Mesenchymal stem cell (in vitro differentiated cells and primary cell): ENCODE results near the gene PA2G4.

Source experiments
- DNase-seq: peaks from one replicate; pipeline ENCODE4 v3.0.0-alpha.2; 2013
- H2AFZ ChIP-seq: one replicate; pipeline ENCODE4 v1.6.1; 2013; ENCODE audit warnings: low read depth, mild to moderate bottlenecking, control low read depth, inconsistent platforms, low read length, moderate library complexity
- H2AK5ac ChIP-seq: 2 replicates; pipeline ENCODE4 v1.6.1; 2013; ENCODE audit warnings: low read length, moderate library complexity, mild to moderate bottlenecking, inconsistent platforms; ENCODE audit not compliant: severe bottlenecking
- H2BK120ac ChIP-seq: one replicate; pipeline ENCODE4 v1.6.1; 2013; ENCODE audit warnings: low read depth, mild to moderate bottlenecking, inconsistent platforms, low read length, moderate library complexity
- H2BK12ac ChIP-seq, 2 experiments: one replicate each; pipeline ENCODE4 v1.6.1; 2013; ENCODE audit warnings: inconsistent platforms in 2 of 2, low read length in 2 of 2, mild to moderate bottlenecking in 2 of 2, moderate library complexity in 2 of 2, control low read depth in 1 of 2
- H2BK15ac ChIP-seq: one replicate; pipeline ENCODE4 v1.6.1; 2013; ENCODE audit warnings: mild to moderate bottlenecking, low read depth, inconsistent platforms; ENCODE audit not compliant: poor library complexity, severe bottlenecking
- H2BK5ac ChIP-seq: 2 replicates; pipeline ENCODE4 v1.6.1; 2013; ENCODE audit warnings: low read depth, mild to moderate bottlenecking, low read length, control low read depth, inconsistent platforms; ENCODE audit not compliant: poor library complexity, severe bottlenecking
- H3K14ac ChIP-seq, 2 experiments: one replicate each; pipeline ENCODE4 v1.6.1; 2013; ENCODE audit warnings: inconsistent platforms in 2 of 2, low read length in 2 of 2, control low read depth in 1 of 2, mild to moderate bottlenecking in 1 of 2, moderate library complexity in 1 of 2
- H3K18ac ChIP-seq, 2 experiments: one replicate each; pipeline ENCODE4 v1.6.1; 2013; ENCODE audit warnings: inconsistent platforms in 2 of 2, low read length in 2 of 2, control low read depth in 1 of 2, low read depth in 1 of 2, mild to moderate bottlenecking in 1 of 2
- H3K23ac ChIP-seq, 2 experiments: one replicate each; pipeline ENCODE4 v1.6.1; 2013; ENCODE audit warnings: inconsistent platforms in 2 of 2, low read length in 2 of 2, mild to moderate bottlenecking in 2 of 2, moderate library complexity in 2 of 2, control low read depth in 1 of 2
- H3K27ac ChIP-seq: 2 replicates; pipeline ENCODE4 v1.5.1; 2013; ENCODE audit warnings: mild to moderate bottlenecking, moderate library complexity, low read length, control low read depth, inconsistent platforms; ENCODE audit not compliant: poor library complexity, severe bottlenecking
- H3K27me3 ChIP-seq, 2 experiments: 2 replicates each; pipeline versions ENCODE4 v1.6.1 to v1.7.0; 2013; ENCODE audit warnings: low read length in 2 of 2, mild to moderate bottlenecking in 2 of 2, moderate library complexity in 2 of 2, control low read depth in 1 of 2, inconsistent platforms in 1 of 2; ENCODE audit not compliant: control insufficient read depth in 1 of 2, insufficient read depth in 1 of 2
- H3K36me3 ChIP-seq, 2 experiments: 2 replicates each; pipeline versions ENCODE4 v1.6.1 to v1.7.0; 2013; ENCODE audit warnings: low read length in 2 of 2, control low read depth in 1 of 2, inconsistent platforms in 1 of 2, low read depth in 1 of 2, mild to moderate bottlenecking in 1 of 2; ENCODE audit not compliant: insufficient read depth in 2 of 2, control insufficient read depth in 1 of 2
- H3K4ac ChIP-seq, 2 experiments: one replicate each; pipeline ENCODE4 v1.6.1; 2013; ENCODE audit warnings: inconsistent platforms in 2 of 2, low read length in 2 of 2, mild to moderate bottlenecking in 2 of 2, moderate library complexity in 2 of 2, control low read depth in 1 of 2, low read depth in 1 of 2
- H3K4me1 ChIP-seq: 2 replicates; pipeline ENCODE4 v1.6.1; 2013; ENCODE audit warnings: low read depth, low read length, control low read depth; ENCODE audit not compliant: control insufficient read depth, insufficient read depth
- H3K4me2 ChIP-seq: 2 replicates; pipeline ENCODE4 v1.6.1; 2013; ENCODE audit warnings: low read length, mild to moderate bottlenecking, inconsistent platforms; ENCODE audit not compliant: poor library complexity, severe bottlenecking
- H3K4me3 ChIP-seq, 2 experiments: 2 replicates each; pipeline versions ENCODE4 v1.5.1 to v1.7.0; 2013; ENCODE audit warnings: low read length in 2 of 2, mild to moderate bottlenecking in 2 of 2, control low read depth in 1 of 2, low read depth in 1 of 2; ENCODE audit not compliant: insufficient read depth in 1 of 2
- H3K79me1 ChIP-seq: replicated peaks from 2 replicates; pipeline ENCODE4 v1.6.1; 2013; ENCODE audit warnings: mild to moderate bottlenecking, control low read depth, low read length, inconsistent platforms; ENCODE audit not compliant: poor library complexity, severe bottlenecking
- H3K9ac ChIP-seq: 2 replicates; pipeline ENCODE4 v1.7.0; 2013; ENCODE audit warnings: mild to moderate bottlenecking, low read length, moderate library complexity
- H3K9me3 ChIP-seq: 2 replicates; pipeline ENCODE4 v1.7.0; 2013; ENCODE audit warnings: mild to moderate bottlenecking, low read length; ENCODE audit not compliant: control insufficient read depth
- H4K8ac ChIP-seq: one replicate; pipeline ENCODE4 v1.6.1; 2013; ENCODE audit warnings: inconsistent platforms, mild to moderate bottlenecking, low read length, moderate library complexity
- H4K91ac ChIP-seq: one replicate; pipeline ENCODE4 v1.6.1; 2013; ENCODE audit warnings: mild to moderate bottlenecking, low read length, inconsistent platforms
- WGBS: methylation state at CpG from one replicate; pipeline ENCODE4 v1.1.7; 2013; ENCODE audit warnings: mixed read lengths; 5-methylcytosine and 5-hydroxymethylcytosine counted together

PA2G4 gene

DNA sequence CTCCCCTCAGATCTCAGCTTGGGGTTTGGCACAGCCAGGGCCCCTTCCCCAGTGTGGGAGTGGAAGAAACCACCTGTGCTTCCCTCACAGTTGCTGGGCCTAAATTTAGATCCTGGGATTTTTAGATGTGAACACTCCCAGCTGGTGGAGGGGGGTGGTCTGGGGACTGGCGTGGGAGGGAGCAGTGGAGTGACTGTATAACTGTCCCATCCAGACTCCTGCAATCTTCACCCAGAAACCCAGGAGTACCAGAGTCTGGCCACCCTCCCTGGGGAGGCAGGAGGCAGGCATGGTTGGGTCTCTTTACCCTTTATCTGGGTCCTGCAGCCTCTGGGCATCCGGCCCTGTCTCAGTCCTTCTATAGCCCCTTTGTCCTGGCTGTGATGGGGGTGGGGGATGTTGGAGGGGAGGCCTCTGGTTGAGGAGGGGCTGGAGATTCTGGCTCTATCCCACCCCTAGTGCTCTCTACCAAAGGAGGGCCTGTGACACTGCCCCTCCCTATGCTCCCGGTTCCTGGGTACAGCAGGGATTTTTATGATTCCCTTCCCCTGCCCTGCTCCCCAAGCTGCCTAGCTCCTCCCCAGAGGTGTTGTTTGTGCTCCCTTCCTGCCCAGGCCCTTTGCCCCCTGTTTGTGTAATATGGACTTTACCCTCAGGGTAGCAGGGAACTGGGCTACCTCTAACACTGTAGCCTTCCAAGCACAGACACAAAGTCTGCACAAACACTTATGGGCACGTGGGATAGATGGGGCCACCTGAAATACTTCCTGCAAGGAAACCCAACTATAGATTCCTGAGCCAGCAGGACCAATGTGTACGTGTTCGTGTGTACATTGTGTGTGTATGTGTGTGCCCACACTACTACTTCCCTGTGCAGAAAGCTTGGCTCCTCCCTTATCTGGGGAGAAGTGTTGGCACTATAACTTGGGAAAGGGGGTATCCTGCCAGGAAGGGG lies 22.7 kb upstream of the PA2G4 start:
- no peak overlapping the region for H3K4ac ChIP-seq
- H2AFZ ChIP-seq: no peak overlapping the region
- H3K4me3 ChIP-seq: no peak overlapping the region
- H3K9me3 ChIP-seq: no peaks in the 10 kb centered on the region
- H3K4me1 ChIP-seq: peaks cover 18% of the 10 kb centered on the region
- no peaks in the 10 kb centered on the region for H3K79me1 ChIP-seq
- H3K14ac ChIP-seq: no peak overlapping the region
- no peak overlapping the region for H2BK120ac ChIP-seq
- H3K27ac ChIP-seq: no peak overlapping the region
- H3K23ac ChIP-seq: no peak overlapping the region
- 79% methylated on average over 5 of the region's 6 CpGs for WGBS
- no peak overlapping the region for H2BK15ac ChIP-seq
- H3K27me3 ChIP-seq: peaks cover 29 to 37% of the 10 kb centered on the region in 2 experiments
- no peak overlapping the region for H3K18ac ChIP-seq
- H3K36me3 ChIP-seq: no peaks in the 10 kb centered on the region
- no peak overlapping the region for H2AK5ac ChIP-seq
- no peak overlapping the region for H3K9ac ChIP-seq
- H2BK12ac ChIP-seq: no peak overlapping the region
- no peak overlapping the region for H4K8ac ChIP-seq
- no peak overlapping the region for H4K91ac ChIP-seq
- no peak overlapping the region for H2BK5ac ChIP-seq
- H3K4me2 ChIP-seq: no peak overlapping the region
- no peak for DNase-seq

DNA sequence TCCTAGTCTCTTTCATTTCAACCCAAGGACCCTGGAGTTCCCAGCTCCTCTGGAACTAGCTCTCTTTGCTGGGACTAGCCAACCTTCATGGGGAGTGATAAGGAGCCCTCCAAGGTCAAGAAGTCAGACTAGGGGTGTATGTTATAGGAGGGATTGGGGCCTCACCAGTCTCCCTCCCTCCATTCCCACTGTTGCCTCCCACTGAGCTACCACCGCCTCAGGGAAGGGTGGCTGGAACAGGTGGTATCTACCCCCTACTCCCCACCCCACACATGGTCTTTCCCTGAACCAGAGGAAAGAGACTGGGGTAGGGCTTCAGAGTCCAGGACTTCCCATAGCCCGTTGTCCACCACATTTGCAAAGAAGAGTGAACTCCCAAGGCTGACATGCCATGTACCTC lies 22.0 kb upstream of the PA2G4 start:
- no peak overlapping the region for H3K4me3 ChIP-seq
- no peak overlapping the region for H3K27ac ChIP-seq
- H2AK5ac ChIP-seq: no peak overlapping the region
- 100% methylated on average over 1 of the region's 2 CpGs for WGBS
- H2BK12ac ChIP-seq: no peak overlapping the region
- no peaks in the 10 kb centered on the region for H3K36me3 ChIP-seq
- no peak overlapping the region for H3K14ac ChIP-seq
- H4K8ac ChIP-seq: no peak overlapping the region
- no peaks in the 10 kb centered on the region for H3K79me1 ChIP-seq
- no peak overlapping the region for H3K9ac ChIP-seq
- no peak overlapping the region for H4K91ac ChIP-seq
- H3K9me3 ChIP-seq: no peaks in the 10 kb centered on the region
- H3K18ac ChIP-seq: no peak overlapping the region
- no peak overlapping the region for H3K4ac ChIP-seq
- no peak overlapping the region for H3K4me2 ChIP-seq
- H3K4me1 ChIP-seq: peaks cover 18% of the 10 kb centered on the region
- peaks cover 29 to 37% of the 10 kb centered on the region in 2 experiments for H3K27me3 ChIP-seq
- H2BK15ac ChIP-seq: no peak overlapping the region
- no peak overlapping the region for H2BK120ac ChIP-seq
- H2BK5ac ChIP-seq: no peak overlapping the region
- no peak overlapping the region for H3K23ac ChIP-seq
- no peak overlapping the region for H2AFZ ChIP-seq
- no peak for DNase-seq

DNA sequence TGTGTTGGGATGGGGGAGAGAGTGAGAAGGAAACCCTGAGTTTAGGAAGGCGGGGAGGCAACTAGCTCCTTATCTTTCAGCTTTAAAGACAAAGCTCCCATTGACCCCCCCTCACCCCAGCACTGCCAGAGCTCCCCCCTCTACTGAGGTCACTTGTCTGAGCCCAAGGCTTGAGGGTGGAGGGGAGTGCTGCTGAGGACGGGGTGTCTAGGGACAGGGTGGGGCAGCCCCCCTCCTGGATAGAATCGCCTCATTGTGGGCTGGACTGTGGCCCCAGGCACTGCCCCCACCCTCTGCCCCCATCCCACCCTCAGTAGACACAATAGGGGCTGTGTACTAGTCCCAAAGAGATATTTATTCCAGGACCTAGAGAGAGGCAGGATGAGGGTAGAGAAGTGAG lies 21.4 kb upstream of the PA2G4 start:
- no peak overlapping the region for H3K4me2 ChIP-seq
- peaks cover 18% of the 10 kb centered on the region for H3K4me1 ChIP-seq
- H2BK5ac ChIP-seq: no peak overlapping the region
- no peak overlapping the region for H3K14ac ChIP-seq
- H2AK5ac ChIP-seq: no peak overlapping the region
- no peak overlapping the region for H3K4me3 ChIP-seq
- H2BK12ac ChIP-seq: no peak overlapping the region
- no peak for DNase-seq
- no peak overlapping the region for H2AFZ ChIP-seq
- H2BK120ac ChIP-seq: no peak overlapping the region
- no peaks in the 10 kb centered on the region for H3K36me3 ChIP-seq
- no peak overlapping the region for H3K23ac ChIP-seq
- no peak overlapping the region for H4K8ac ChIP-seq
- H3K4ac ChIP-seq: no peak overlapping the region
- H3K18ac ChIP-seq: no peak overlapping the region
- no peaks in the 10 kb centered on the region for H3K79me1 ChIP-seq
- H3K9ac ChIP-seq: no peak overlapping the region
- peaks cover 29 to 37% of the 10 kb centered on the region in 2 experiments for H3K27me3 ChIP-seq
- H4K91ac ChIP-seq: no peak overlapping the region
- no CpG with 5 or more reads among the region's 3 CpGs for WGBS
- H3K27ac ChIP-seq: no peak overlapping the region
- no peaks in the 10 kb centered on the region for H3K9me3 ChIP-seq
- no peak overlapping the region for H2BK15ac ChIP-seq

DNA sequence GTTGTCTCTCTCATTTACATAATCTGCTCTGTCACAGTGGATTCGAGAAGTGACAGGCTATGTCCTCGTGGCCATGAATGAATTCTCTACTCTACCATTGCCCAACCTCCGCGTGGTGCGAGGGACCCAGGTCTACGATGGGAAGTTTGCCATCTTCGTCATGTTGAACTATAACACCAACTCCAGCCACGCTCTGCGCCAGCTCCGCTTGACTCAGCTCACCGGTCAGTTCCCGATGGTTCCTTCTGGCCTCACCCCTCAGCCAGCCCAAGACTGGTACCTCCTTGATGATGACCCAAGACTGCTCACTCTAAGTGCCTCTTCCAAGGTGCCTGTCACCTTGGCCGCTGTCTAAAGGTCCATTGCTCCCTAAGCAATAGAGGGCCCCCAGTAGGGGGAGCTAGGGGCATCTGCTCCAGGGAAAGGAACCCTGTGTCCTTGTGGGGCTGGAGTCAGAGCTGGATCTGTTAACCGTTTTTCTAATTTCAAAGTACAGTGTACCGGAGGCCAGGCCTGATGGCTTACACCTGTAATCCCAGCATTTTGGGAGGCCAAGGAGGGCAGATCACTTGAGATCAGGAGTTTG lies 19.3 kb upstream of the PA2G4 start:
- no peak overlapping the region for H2AK5ac ChIP-seq
- H4K91ac ChIP-seq: no peak overlapping the region
- DNase-seq: no peak
- H3K4ac ChIP-seq: no peak overlapping the region
- no peak overlapping the region for H3K9ac ChIP-seq
- no peak overlapping the region for H3K4me3 ChIP-seq
- peaks cover 8% of the 10 kb centered on the region for H3K4me1 ChIP-seq
- no peaks in the 10 kb centered on the region for H3K79me1 ChIP-seq
- H3K18ac ChIP-seq: no peak overlapping the region
- no peak overlapping the region for H3K14ac ChIP-seq
- peaks cover 29 to 37% of the 10 kb centered on the region in 2 experiments for H3K27me3 ChIP-seq
- no peaks in the 10 kb centered on the region for H3K9me3 ChIP-seq
- H3K36me3 ChIP-seq: no peaks in the 10 kb centered on the region
- no peak overlapping the region for H3K4me2 ChIP-seq
- H3K23ac ChIP-seq: no peak overlapping the region
- H3K27ac ChIP-seq: no peak overlapping the region
- H2BK12ac ChIP-seq: no peak overlapping the region
- no peak overlapping the region for H2BK15ac ChIP-seq
- H2AFZ ChIP-seq: no peak overlapping the region
- H2BK120ac ChIP-seq: no peak overlapping the region
- WGBS: 90% methylated on average over 15 of the region's 15 CpGs
- no peak overlapping the region for H4K8ac ChIP-seq
- no peak overlapping the region for H2BK5ac ChIP-seq
